Measurements from ENCODE around the gene PDHX.
"Not testable (repeated sequence)": the region's sequence is repeated elsewhere in the genome, so short reads cannot be mapped to it uniquely, and the experiment has no call there.

PDHX gene

GRCh38 chr11:34911676-34912075 is 4.7 kb upstream of the PDHX start:
- no peak for DNase-seq (ENCODE audit: low read depth)

GRCh38 chr11:34913556-34913955 is 2.9 kb upstream of the PDHX start:
- not testable (repeated sequence) for DNase-seq (ENCODE audit: low read depth)

GRCh38 chr11:34915136-34916014 is 1.0 kb upstream of the PDHX start:
- DNase-seq (ENCODE audit: low read depth) = no peak

GRCh38 chr11:34916843-34917770 is 689 bp downstream of the PDHX start:
- DNase-seq (ENCODE audit: low read depth) = no peak

GRCh38 chr11:34921156-34921555 is 4.7 kb downstream of the PDHX start:
- DNase-seq (ENCODE audit: low read depth) = no peak

GRCh38 chr11:34924714-34925113 is 8.3 kb downstream of the PDHX start:
- no peak for DNase-seq (ENCODE audit: low read depth)

GRCh38 chr11:34926101-34926830 is 9.8 kb downstream of the PDHX start:
- no peak for DNase-seq (ENCODE audit: low read depth)

- no peak for DNase-seq (ENCODE audit: low read depth)
These were observed 10.4 kb downstream of the PDHX start for GRCh38 chr11:34926831-34927132.

- DNase-seq (ENCODE audit: low read depth) = no peak
These were observed 12.0 kb downstream of the PDHX start for GRCh38 chr11:34928268-34928959.

- no peak for DNase-seq (ENCODE audit: low read depth)
These were observed 12.7 kb downstream of the PDHX start for GRCh38 chr11:34928960-34929680.

- DNase-seq (ENCODE audit: low read depth) = no peak
These were observed 13.7 kb downstream of the PDHX start for GRCh38 chr11:34929794-34930763.

- DNase-seq (ENCODE audit: low read depth) = no peak
These were observed 20.7 kb downstream of the PDHX start for GRCh38 chr11:34936945-34937629.

GRCh38 chr11:34938611-34939010 is 22.2 kb downstream of the PDHX start:
- no peak for DNase-seq (ENCODE audit: low read depth)

GRCh38 chr11:34940026-34940677 is 23.7 kb downstream of the PDHX start:
- no peak for DNase-seq (ENCODE audit: low read depth)

- DNase-seq (ENCODE audit: low read depth) = no peak
These were observed 25.3 kb downstream of the PDHX start for GRCh38 chr11:34941688-34942087.

- DNase-seq (ENCODE audit: low read depth) = no peak
These were observed 28.3 kb downstream of the PDHX start for GRCh38 chr11:34944692-34945091.

GRCh38 chr11:34948696-34949095 is 32.3 kb downstream of the PDHX start:
- DNase-seq (ENCODE audit: low read depth) = no peak

GRCh38 chr11:34953955-34954354 is 37.5 kb downstream of the PDHX start:
- no peak for DNase-seq (ENCODE audit: low read depth)

- DNase-seq (ENCODE audit: low read depth) = no peak
These were observed 40.8 kb downstream of the PDHX start for GRCh38 chr11:34957206-34957605.

All from activated T-cell treated with anti-CD3 and anti-CD28 coated beads for 48 hours (primary cell).